Measurements from ENCODE around the gene FNDC10. TPM values are rescaled to one million over a fixed set of nuclear protein-coding genes. Genes with fewer than 3 reads are reported as not detected.
"Not testable (repeated sequence)": the region's sequence is repeated elsewhere in the genome, so short reads cannot be mapped to it uniquely, and the experiment has no call there.

Gene FNDC10
- 0.14 TPM in 1 of 2 replicates, not detected in the other for total RNA-seq (2014; rRNA removed; shearing (Covaris generic); ENCODE audit: low replicate concordance)

- no peaks in the 10 kb centered on the region for H3K79me2 ChIP-seq (ENCODE audit: low read length)
- no peaks in the 10 kb centered on the region for H3K36me3 ChIP-seq (ENCODE audit: insufficient read depth, low read length)
- no peaks in the 10 kb centered on the region for H3K27me3 ChIP-seq (ENCODE audit: low read length)
- peaks cover 21% of the 10 kb centered on the region for H3K4me1 ChIP-seq (ENCODE audit: low read length)
- DNase-seq, result no peak
- H3K9me2 ChIP-seq (replicated peaks; ENCODE audit: insufficient read depth, low read length), result no peaks in the 10 kb centered on the region
- H3K9me3 ChIP-seq (ENCODE audit: low read length), result no peaks in the 10 kb centered on the region
- H3K9ac ChIP-seq (ENCODE audit: low read length), result no peak within 1 kb of the TSS
- H3K27ac ChIP-seq (ENCODE audit: low read length), result no peak within 1 kb of the TSS
- no peak within 1 kb of the TSS for H3K4me2 ChIP-seq (ENCODE audit: low read depth, low read length, poor library complexity, severe bottlenecking)
- H3K4me3 ChIP-seq (ENCODE audit: low read length), result no peak within 1 kb of the TSS
- H4K20me1 ChIP-seq (ENCODE audit: insufficient read depth, low read depth, low read length), result no peaks in the 10 kb centered on the region
- no peak within 1 kb of the TSS for H2AFZ ChIP-seq (ENCODE audit: low read length)
Measured at GRCh38 chr1:1599935-1600860, at the start of gene FNDC10. Gene FNDC10 (minus strand): TSS chr1:1600135. CDS start chr1:1600015, 120 bp downstream.

GRCh38 chr1:1648265-1648664 is 48.3 kb upstream of the FNDC10 start:
- H3K9ac ChIP-seq (ENCODE audit: low read length); H2AFZ ChIP-seq (ENCODE audit: low read length); H3K4me1 ChIP-seq (ENCODE audit: low read length); H3K9me3 ChIP-seq (ENCODE audit: low read length); DNase-seq; H3K4me2 ChIP-seq (ENCODE audit: low read depth, low read length, poor library complexity, severe bottlenecking); H3K4me3 ChIP-seq (ENCODE audit: low read length); H3K79me2 ChIP-seq (ENCODE audit: low read length); H4K20me1 ChIP-seq (ENCODE audit: insufficient read depth, low read depth, low read length); H3K27ac ChIP-seq (ENCODE audit: low read length); H3K27me3 ChIP-seq (ENCODE audit: low read length); H3K9me2 ChIP-seq (replicated peaks; ENCODE audit: insufficient read depth, low read length); H3K36me3 ChIP-seq (ENCODE audit: insufficient read depth, low read length): not testable (repeated sequence)

GRCh38 chr1:1647567-1648241 is 47.8 kb upstream of the FNDC10 start:
- H3K27me3 ChIP-seq (ENCODE audit: low read length); H3K9me3 ChIP-seq (ENCODE audit: low read length); H3K9ac ChIP-seq (ENCODE audit: low read length); DNase-seq; H2AFZ ChIP-seq (ENCODE audit: low read length); H3K9me2 ChIP-seq (replicated peaks; ENCODE audit: insufficient read depth, low read length); H3K79me2 ChIP-seq (ENCODE audit: low read length); H3K27ac ChIP-seq (ENCODE audit: low read length); H3K36me3 ChIP-seq (ENCODE audit: insufficient read depth, low read length); H4K20me1 ChIP-seq (ENCODE audit: insufficient read depth, low read depth, low read length); H3K4me2 ChIP-seq (ENCODE audit: low read depth, low read length, poor library complexity, severe bottlenecking); H3K4me1 ChIP-seq (ENCODE audit: low read length); H3K4me3 ChIP-seq (ENCODE audit: low read length): not testable (repeated sequence)

- not testable (repeated sequence) for H3K27ac ChIP-seq (ENCODE audit: low read length); H3K36me3 ChIP-seq (ENCODE audit: insufficient read depth, low read length)
Measured at GRCh38 chr1:1646326-1646725, 46.4 kb upstream of the FNDC10 start.

GRCh38 chr1:1640711-1641461 is 41.0 kb upstream of the FNDC10 start:
- not testable (repeated sequence) for H2AFZ ChIP-seq (ENCODE audit: low read length); H3K79me2 ChIP-seq (ENCODE audit: low read length); H3K27ac ChIP-seq (ENCODE audit: low read length)

More at GRCh38 chr1:1646326-1646725, 46.4 kb upstream of the FNDC10 start:
- not testable (repeated sequence) for H3K27me3 ChIP-seq (ENCODE audit: low read length); H3K79me2 ChIP-seq (ENCODE audit: low read length); H2AFZ ChIP-seq (ENCODE audit: low read length); H3K9me2 ChIP-seq (replicated peaks; ENCODE audit: insufficient read depth, low read length); H3K9me3 ChIP-seq (ENCODE audit: low read length); H3K4me3 ChIP-seq (ENCODE audit: low read length); DNase-seq; H3K4me1 ChIP-seq (ENCODE audit: low read length); H4K20me1 ChIP-seq (ENCODE audit: insufficient read depth, low read depth, low read length); H3K9ac ChIP-seq (ENCODE audit: low read length); H3K4me2 ChIP-seq (ENCODE audit: low read depth, low read length, poor library complexity, severe bottlenecking)

GRCh38 chr1:1640081-1640480 is 40.1 kb upstream of the FNDC10 start:
- H4K20me1 ChIP-seq (ENCODE audit: insufficient read depth, low read depth, low read length); H3K9me3 ChIP-seq (ENCODE audit: low read length); H3K79me2 ChIP-seq (ENCODE audit: low read length); DNase-seq; H3K9me2 ChIP-seq (replicated peaks; ENCODE audit: insufficient read depth, low read length); H3K36me3 ChIP-seq (ENCODE audit: insufficient read depth, low read length); H3K9ac ChIP-seq (ENCODE audit: low read length); H3K27ac ChIP-seq (ENCODE audit: low read length); H2AFZ ChIP-seq (ENCODE audit: low read length); H3K4me1 ChIP-seq (ENCODE audit: low read length); H3K4me2 ChIP-seq (ENCODE audit: low read depth, low read length, poor library complexity, severe bottlenecking); H3K27me3 ChIP-seq (ENCODE audit: low read length); H3K4me3 ChIP-seq (ENCODE audit: low read length): not testable (repeated sequence)

More at GRCh38 chr1:1640711-1641461, 41.0 kb upstream of the FNDC10 start:
- not testable (repeated sequence) for H3K9ac ChIP-seq (ENCODE audit: low read length); H3K9me2 ChIP-seq (replicated peaks; ENCODE audit: insufficient read depth, low read length); H4K20me1 ChIP-seq (ENCODE audit: insufficient read depth, low read depth, low read length); H3K4me2 ChIP-seq (ENCODE audit: low read depth, low read length, poor library complexity, severe bottlenecking); DNase-seq; H3K4me1 ChIP-seq (ENCODE audit: low read length); H3K9me3 ChIP-seq (ENCODE audit: low read length); H3K27me3 ChIP-seq (ENCODE audit: low read length); H3K4me3 ChIP-seq (ENCODE audit: low read length); H3K36me3 ChIP-seq (ENCODE audit: insufficient read depth, low read length)

- H4K20me1 ChIP-seq (ENCODE audit: insufficient read depth, low read depth, low read length); H3K36me3 ChIP-seq (ENCODE audit: insufficient read depth, low read length); H3K4me2 ChIP-seq (ENCODE audit: low read depth, low read length, poor library complexity, severe bottlenecking); H3K27me3 ChIP-seq (ENCODE audit: low read length); H2AFZ ChIP-seq (ENCODE audit: low read length); H3K9ac ChIP-seq (ENCODE audit: low read length); H3K79me2 ChIP-seq (ENCODE audit: low read length); H3K27ac ChIP-seq (ENCODE audit: low read length); H3K9me3 ChIP-seq (ENCODE audit: low read length); H3K9me2 ChIP-seq (replicated peaks; ENCODE audit: insufficient read depth, low read length); DNase-seq; H3K4me3 ChIP-seq (ENCODE audit: low read length); H3K4me1 ChIP-seq (ENCODE audit: low read length): not testable (repeated sequence)
Measured at GRCh38 chr1:1639368-1639767, 39.4 kb upstream of the FNDC10 start.

GRCh38 chr1:1638528-1638927 is 38.6 kb upstream of the FNDC10 start:
- not testable (repeated sequence) for H4K20me1 ChIP-seq (ENCODE audit: insufficient read depth, low read depth, low read length); H3K36me3 ChIP-seq (ENCODE audit: insufficient read depth, low read length); H3K4me1 ChIP-seq (ENCODE audit: low read length); H3K9ac ChIP-seq (ENCODE audit: low read length); H3K9me2 ChIP-seq (replicated peaks; ENCODE audit: insufficient read depth, low read length); H3K4me3 ChIP-seq (ENCODE audit: low read length); H3K27me3 ChIP-seq (ENCODE audit: low read length); H3K9me3 ChIP-seq (ENCODE audit: low read length); H2AFZ ChIP-seq (ENCODE audit: low read length); DNase-seq; H3K27ac ChIP-seq (ENCODE audit: low read length); H3K4me2 ChIP-seq (ENCODE audit: low read depth, low read length, poor library complexity, severe bottlenecking); H3K79me2 ChIP-seq (ENCODE audit: low read length)
